ENCODE measurements around the gene CAPN1.

Gene CAPN1

DNA sequence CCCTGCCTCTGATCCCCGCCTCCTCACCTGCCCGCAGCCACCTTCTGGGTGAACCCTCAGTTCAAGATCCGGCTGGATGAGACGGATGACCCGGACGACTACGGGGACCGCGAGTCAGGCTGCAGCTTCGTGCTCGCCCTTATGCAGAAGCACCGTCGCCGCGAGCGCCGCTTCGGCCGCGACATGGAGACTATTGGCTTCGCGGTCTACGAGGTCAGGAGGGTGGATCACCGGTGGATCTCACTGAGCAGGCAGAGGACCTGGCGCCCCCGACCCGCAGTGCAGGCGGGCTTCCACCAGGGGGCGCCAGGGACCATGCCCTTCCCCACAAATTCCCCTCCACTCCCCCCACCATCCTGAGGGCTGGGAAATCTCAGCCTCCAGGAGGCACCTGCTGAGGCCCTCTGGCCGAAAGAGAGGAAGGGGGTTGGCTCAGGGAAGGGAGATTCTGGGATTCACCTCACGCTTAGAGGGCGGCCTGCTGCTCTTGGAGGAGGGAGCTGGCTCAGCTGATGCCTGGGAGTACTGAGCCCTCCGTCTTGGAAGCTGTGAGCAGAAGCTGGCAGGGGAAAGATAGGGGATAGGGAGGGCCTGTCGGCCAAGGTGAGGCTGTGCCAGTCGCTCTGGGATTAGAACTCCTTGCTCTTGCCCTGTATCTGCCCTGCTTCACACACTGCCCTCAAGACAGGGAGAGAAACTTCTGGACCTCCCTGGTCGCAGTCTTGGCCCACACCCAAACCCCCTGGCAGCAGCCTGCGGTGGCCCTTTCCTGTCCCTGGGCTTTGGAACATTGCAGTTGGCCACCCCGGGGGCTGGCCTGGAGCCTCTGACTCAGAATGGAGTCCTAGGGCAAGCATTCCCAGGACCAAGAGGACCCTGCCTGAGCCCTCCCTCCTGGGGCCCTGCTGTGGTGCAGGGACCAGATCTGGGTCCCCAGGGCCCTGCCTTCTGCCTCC is 23.2 kb downstream of the CAPN1 start:
- peak; percentile 40 to 53 for DNase-seq

DNA sequence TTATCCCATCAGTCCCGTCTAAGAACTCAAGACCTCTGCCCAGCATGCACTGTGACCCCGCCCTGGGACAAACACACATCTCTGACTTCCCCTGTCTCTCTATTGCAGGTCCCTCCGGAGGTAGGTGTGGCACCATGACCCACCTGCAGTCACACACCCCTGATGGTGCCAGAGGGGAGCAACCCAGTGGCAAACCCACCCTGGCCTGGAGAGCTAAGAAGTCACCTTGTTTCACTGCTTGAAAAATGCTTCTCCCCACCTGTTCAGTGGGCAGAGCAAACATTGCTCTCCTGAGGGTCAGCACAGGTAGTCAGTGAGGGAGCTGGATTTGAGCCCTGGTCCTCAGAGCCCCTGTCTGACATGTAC is 23.9 kb downstream of the CAPN1 start:
- no peak for DNase-seq

DNA sequence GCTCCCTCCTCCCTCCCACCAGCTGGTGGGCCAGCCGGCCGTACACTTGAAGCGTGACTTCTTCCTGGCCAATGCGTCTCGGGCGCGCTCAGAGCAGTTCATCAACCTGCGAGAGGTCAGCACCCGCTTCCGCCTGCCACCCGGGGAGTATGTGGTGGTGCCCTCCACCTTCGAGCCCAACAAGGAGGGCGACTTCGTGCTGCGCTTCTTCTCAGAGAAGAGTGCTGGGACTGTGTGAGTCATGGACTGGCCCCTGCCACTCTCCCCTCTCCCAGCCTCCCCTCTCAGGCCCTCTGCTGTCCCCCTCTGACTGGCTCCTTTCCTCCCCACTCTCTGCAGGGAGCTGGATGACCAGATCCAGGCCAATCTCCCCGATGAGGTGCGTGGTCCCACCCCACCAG is 24.7 kb downstream of the CAPN1 start:
- no peak for DNase-seq

DNA sequence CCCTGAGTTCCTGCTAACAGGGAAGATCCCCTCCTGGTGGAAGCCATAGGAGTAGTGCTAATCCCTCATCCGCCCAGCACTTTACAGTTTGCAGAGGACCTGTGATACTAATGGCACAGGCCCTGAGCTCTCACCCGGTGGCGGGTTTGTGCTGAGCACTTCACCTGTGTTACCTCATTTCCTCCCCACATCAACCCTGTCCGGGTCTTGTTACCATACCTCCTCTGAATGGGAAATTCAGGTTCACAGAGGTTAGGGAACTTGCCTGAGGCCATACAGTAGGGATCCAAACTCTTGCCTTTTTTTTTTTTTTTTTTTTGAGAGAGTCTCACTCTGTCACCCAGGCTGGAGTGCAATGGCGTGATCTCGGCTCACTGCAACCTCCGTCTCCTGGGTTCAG is 25.2 kb downstream of the CAPN1 start:
- no peak for DNase-seq

DNA sequence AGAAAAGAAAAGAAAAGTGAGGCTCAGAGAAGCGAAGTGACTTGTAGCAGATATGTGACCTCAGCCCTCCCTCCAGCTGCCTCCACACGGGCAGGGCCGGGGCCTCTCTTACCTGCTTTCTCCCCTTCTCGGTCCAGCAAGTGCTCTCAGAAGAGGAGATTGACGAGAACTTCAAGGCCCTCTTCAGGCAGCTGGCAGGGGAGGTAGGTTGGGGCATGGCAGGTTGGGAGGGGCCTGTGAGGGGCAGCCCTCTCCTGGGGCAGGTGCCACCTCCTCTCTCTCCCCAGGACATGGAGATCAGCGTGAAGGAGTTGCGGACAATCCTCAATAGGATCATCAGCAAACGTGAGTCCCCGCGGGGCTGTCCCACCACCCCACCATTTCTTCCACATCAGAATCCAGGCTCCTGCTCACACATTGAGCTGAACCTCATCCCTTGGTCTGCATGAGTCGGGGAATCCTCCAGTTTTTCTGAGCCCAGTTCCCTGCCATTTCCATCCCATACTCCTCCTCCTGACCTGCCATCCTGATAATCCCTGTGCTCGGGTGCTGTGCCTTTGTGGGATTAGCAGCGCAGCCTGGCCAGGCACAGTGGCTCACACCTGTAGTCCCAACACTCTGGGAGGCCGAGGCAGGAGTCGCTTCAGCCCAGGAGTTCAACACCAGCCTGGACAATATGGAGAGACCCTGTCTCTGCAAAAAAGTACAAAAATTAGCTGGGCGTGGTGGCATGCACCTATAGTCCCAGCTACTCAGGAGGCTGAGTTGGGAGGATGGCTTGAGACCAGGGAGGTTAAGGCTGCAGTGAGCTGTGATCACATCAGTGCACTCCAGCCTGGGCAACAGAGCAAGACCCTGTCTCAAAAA is 26.4 kb downstream of the CAPN1 start:
- DNase-seq = no peak

DNA sequence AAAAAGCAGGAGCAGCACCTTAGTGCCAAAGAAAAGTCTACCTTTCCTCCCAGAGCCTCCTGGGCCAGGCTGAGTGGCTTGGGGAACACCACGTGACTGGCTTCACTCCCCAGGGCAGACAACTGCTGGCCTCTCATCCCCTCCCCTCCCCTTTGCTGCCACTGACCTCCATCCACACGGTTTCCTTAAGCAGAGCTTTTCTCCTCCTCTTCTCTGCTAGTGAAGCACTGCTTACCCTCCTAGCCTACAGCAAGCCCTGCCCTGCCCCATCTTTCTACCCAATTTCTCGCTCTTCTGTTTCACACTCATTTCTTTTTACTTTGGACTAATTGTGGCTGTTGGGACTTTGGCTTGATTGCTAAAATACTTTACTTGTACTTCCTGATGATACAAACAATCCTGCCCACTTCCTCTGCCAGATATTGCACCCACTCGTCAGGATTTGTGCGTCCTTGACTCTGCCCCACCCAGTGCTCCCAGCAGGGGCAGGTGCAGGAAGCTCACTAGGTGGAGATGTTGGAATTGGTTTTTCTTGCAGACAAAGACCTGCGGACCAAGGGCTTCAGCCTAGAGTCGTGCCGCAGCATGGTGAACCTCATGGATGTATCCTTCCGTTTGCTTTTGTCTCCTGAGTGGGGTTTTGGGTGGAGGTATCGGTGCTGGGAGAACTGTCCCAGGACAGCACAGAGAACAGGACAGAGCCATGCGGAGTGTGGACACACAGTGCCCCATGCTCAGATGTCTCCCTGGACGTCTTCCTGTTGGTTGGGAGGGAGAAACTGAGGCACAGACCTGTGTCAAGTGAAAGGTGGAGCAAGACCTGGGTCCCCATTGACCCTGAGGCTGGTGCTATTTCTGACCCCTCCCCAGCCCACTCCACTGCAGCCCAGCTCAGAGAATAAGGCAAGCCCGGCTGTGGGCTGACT is 27.3 kb downstream of the CAPN1 start:
- no peak for DNase-seq

DNA sequence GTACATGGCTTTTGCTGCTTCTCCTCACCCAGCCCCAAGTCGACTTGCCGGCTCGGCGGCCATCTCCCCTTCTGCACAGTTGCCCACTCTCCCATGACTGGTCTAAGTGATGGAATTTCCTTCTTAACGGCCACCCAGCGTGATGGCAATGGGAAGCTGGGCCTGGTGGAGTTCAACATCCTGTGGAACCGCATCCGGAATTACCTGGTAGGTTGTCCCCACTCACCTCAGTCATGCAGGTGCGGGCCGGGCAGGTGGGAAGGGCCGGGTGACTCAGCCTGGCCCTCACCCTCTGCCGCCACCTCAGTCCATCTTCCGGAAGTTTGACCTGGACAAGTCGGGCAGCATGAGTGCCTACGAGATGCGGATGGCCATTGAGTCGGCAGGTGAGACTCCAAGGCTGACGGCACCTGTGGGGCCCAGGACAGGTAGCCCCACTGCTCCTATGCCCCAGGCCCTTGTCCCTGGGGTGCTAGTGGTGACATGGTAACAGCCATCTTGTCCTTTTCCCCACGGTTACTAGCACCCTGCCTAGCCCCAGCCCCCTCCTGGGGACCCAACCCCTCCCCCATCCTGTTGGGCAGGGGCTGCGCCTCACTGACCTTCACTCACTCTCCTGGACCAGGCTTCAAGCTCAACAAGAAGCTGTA is 28.1 kb downstream of the CAPN1 start:
- no peak for DNase-seq

DNA sequence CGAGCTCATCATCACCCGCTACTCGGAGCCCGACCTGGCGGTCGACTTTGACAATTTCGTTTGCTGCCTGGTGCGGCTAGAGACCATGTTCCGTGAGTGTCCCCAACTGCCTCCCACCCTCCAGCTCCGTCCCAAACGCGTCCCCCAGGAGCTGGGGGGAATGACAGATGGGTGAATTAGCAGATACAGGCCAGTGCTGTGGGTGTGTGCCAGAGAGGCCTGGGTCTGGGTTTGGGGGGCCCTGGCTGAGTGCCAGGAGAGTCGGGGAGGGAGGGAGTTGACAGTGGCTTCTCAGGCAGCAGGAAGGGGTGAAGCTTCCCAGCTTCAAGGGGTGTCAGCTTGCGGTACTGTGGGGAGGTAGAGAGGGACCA is 28.6 kb downstream of the CAPN1 start:
- no peak for DNase-seq

DNA sequence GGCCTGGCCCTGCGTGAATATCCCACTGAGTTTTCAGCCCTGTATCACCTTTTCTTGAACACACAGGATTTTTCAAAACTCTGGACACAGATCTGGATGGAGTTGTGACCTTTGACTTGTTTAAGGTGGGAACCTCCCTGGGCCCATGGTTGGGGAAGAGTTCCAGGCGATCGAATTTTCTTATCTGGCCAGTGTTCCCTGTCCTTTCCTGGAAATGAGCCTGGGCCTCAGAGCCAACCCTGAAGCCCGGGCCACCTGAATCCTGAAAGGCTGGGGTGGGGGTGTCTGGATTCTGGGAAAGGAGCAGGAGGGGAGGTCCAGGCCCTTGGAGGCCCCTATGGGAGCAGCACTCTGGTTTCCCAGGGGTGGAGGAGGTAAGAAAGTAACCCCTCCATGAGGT is 29.0 kb downstream of the CAPN1 start:
- no peak for DNase-seq

DNA sequence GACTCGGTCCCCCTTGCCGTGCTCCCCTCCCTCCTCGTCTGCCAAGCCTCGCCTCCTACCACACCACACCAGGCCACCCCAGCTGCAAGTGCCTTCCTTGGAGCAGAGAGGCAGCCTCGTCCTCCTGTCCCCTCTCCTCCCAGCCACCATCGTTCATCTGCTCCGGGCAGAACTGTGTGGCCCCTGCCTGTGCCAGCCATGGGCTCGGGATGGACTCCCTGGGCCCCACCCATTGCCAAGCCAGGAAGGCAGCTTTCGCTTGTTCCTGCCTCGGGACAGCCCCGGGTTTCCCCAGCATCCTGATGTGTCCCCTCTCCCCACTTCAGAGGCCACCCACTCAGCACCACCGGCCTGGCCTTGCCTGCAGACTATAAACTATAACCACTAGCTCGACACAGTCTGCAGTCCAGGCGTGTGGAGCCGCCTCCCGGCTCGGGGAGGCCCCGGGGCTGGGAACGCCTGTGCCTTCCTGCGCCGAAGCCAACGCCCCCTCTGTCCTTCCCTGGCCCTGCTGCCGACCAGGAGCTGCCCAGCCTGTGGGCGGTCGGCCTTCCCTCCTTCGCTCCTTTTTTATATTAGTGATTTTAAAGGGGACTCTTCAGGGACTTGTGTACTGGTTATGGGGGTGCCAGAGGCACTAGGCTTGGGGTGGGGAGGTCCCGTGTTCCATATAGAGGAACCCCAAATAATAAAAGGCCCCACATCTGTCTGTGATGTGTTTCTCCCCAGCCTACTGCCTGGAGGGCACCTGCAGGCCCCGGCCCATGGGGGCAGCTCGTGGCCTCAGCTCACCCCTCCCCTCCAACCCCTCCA is 29.8 kb downstream of the CAPN1 start:
- DNase-seq = no peak

DNA sequence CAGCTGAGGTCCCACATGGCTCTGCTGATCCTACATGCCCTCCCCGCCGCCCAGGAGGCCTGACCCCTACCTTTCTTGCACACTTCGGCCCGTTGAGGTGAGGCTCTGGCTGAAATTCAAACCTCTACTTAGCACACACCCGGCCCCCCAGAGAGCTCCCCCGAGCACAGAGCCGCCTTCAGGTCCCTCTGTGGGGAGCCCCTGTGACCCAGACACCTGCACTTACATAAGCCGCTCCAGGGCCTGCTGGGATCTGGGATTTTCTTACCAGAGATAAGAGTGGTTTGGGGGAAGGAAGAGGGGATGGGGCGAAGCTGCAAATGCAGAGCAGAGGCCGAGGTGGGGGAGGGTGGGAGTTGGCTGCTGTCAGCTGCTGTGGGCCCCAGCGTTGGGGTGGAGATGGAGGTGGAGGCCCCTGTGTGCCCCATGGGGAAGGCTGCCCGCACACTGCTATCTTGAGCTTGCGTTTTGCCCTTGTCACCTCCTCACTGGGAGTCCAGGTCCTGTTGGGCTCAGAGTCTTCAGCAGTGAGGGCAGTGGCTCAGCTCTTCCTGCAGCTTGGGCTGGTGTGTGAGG is 30.6 kb downstream of the CAPN1 start:
- no peak for DNase-seq

DNA sequence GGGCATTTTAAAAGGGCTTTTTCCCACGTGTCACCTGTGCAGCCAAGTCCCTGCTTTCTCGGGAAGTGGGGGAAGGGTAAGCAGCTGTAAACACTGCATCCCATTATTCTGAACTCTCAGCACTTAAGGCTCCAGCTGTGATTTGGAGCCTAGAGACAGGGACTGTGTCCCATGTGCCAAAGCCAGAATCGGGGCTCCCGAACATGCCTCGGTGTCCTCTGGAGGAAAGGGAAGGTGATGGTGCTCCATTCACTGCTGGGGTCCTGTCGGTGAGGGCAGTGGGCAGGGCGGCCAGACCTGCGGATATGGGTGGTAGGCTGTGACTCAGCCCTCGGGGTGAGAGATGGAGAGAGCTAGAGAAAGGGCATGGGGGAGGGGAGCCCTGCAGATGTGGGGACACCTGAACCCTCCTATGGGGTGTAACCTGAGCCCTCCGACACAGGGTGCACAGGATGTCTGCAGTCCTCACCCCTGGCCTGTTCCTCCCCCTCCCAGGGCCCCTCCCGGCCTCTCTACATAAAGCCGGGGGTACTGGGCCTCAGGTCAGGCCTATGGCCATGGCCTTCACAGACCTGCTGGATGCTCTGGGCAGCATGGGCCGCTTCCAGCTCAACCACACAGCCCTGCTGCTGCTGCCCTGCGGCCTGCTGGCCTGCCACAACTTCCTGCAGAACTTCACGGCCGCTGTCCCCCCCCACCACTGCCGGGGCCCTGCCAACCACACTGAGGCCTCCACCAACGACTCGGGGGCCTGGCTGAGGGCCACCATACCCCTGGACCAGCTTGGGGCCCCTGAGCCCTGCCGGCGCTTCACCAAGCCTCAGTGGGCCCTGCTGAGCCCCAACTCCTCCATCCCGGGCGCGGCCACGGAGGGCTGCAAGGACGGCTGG is 31.8 kb downstream of the CAPN1 start:
- DNase-seq = peak in 1 of 2 donors; percentile 12

DNA sequence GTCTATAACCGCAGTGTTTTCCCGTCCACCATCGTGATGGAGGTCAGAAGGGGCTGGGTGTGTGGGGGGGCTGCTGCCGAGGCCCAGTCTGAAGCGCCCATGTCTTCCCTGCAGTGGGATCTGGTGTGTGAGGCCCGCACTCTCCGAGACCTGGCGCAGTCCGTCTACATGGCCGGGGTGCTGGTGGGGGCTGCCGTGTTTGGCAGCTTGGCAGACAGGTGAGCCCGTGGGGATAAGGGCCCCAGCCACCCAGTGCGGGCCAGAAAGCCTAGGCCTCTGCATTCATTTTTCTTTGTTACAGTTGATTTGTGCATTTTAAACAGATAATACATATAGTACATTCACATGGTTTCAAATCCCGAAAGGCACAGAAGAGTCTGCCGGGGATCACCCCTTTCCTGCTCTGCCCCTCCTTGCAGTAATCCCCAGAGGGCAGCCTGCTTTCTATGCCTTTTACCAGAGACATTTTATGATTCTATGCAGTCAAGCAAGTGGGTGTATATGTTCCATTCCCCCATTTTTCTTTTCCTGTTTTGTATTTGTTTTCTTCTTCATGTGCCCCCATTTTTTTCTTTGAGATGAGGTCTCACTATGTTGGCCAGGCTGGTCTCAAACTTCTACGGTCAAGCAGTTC is 32.6 kb downstream of the CAPN1 start:
- no peak for DNase-seq

DNA sequence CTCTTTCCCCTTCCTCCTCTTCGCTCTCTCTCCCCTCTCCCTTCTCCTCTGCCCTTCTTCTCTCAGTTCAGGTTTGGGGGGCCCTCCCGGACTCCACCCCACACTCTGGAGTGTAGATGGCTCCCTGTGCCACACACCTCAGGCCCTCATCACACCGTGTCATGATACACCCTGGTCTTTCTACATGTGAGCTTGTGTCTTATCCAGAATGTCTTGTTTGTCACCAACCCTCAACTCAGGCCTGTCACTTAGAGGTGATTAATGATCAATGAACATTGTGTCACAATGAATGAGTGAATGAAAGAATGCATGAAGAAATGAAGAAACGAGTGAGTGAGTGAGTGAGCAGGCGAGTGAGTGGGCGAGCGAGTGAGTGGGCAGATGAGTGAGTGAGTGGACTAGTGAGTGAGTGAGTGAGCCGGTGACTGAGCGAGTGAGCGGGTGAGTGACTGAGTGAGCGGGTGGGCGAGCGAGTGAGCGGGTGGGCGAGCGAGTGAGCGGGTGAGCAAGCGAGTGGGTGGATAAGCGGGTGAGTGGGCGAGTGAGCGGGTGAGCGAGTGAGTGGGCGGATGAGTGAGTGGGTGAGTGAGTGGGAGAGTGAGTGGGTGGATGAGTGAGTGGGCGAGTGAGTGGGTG is 33.8 kb downstream of the CAPN1 start:
- no peak for DNase-seq

DNA sequence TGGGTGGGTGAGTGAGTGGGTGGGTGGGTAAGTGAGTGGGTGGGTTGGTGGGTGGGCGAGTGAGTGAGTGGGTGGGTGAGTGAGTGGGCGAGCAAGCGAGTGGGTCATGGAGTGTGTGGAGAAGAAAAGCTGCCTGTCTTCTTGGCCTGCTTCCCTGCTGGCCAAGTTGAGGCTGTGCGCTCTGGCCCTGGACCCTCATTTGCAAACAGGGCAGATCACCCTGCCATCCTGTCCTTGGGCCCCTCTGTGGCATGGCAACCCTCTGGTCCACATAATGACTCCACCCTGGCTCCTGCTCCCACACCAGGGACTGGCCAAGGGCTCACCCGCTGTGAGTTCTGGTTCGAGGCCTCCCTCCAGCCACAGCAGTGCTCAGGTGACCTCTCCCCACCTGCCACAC is 35.1 kb downstream of the CAPN1 start:
- no peak for DNase-seq

DNA sequence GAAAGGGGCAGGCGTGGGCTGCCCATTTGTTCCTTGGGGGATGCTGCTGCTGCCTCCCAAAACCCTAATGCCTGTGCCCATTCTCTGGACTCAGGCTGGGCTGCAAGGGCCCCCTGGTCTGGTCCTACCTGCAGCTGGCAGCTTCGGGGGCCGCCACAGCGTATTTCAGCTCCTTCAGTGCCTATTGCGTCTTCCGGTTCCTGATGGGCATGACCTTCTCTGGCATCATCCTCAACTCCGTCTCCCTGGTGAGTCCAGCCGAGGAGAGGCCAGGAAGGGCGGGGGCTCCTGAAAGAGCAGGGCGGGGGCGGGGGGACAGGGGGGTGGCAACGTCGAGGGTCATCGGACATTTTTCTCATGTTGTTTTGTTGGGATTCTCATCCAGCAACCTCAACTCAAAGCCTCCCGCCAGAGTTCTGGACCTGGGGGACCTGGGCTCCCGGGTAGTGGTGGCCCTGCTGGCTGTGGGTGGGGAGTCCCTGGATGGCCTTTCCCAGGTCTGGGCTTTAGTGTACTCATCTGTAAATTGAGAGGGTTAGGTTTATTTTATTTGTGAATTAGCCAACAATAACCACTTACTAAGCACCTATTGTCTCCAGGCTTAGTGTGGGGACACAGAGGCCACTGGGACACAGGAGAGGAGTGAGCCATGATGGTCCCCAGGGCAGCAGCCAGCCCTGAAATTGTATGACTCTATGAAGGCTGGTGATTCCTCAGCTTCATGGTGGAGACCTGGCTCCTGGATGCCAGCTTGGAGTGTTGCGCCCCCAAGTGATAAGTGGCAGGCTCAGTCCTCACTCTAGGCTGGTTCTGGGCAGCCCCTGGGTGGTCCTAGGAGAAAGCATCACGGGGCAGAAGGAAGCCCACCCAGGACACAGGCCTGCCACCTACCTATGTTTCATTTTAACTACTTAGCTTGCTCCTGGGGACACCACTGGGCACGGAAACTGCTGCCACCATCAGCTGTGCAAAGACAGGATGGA is 36.0 kb downstream of the CAPN1 start:
- DNase-seq = no peak

DNA sequence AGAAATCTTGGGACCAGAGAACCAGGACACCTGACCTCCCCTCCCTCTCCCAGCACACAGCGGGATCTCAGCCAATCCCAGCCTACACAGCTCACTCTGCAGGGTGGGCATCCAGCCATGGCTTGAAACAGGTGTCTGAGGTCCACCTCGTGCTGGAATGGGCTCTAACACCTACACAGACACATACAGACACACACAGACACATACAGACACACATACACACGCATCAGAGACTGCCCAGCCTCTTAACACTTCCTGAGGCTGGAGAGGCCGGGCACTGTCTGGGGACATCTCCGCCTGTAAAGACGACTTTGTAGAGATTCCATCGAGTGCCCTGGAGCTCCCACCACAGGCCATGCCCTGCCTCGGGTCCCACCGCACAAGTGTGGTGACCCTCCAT is 36.7 kb downstream of the CAPN1 start:
- DNase-seq = no peak

DNA sequence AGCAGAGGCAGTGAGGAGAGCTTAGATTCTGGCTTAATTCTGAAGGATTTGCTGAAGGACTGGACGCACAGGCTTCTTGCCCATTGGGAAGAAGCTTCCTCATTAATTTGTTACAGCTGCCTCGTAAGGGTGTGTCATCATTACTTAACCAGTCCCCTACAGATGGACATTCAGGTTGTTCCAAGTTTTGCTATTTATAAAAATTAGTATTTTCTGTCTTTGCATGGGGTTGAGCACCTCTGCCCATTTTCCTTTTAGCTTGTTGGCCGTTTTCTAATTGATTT is 38.1 kb downstream of the CAPN1 start:
- DNase-seq = no peak

Data from CD4-positive, alpha-beta T cell treated with Interferon alpha-2 for 1 hour (primary cell).